ENCODE data around the gene PTGR3. TPM values are rescaled to one million over a fixed set of nuclear protein-coding genes. Genes with fewer than 3 reads are reported as not detected.

Gene PTGR3
- total and polyA plus RNA-seq, 4 donors, result 6.8 to 18.7 (median 11.4) TPM

- DNase-seq (ENCODE audit: low spot score), result no peak
- H3K9me3 ChIP-seq (ENCODE audit: control insufficient read depth in 4 of 4, low read length in 3 of 4), result no peaks in the 10 kb centered on the region
- H3K4me3 ChIP-seq (ENCODE audit: low read depth in 1 of 3, low read length in 3 of 3), result no peak overlapping the region
- TF ChIP-seq HNF4G (IDR thresholded peaks at IDR 0.05) (no peak), RXRA (IDR thresholded peaks at IDR 0.05) (no peak), FOXA1 (IDR thresholded peaks at IDR 0.05) (no peak), TAF1 (conservative IDR thresholded peaks at IDR 0.05) (no peak), YY1 (IDR thresholded peaks at IDR 0.05) (no peak), ATF3 (IDR thresholded peaks at IDR 0.05) (no peak), EGR1 (IDR thresholded peaks at IDR 0.05; ENCODE audit: low read depth in 2 of 2) (no peak), JUND (IDR thresholded peaks at IDR 0.05) (no peak), CTCF (IDR thresholded peaks at IDR 0.05; ENCODE audit: low read depth, low read length, missing input control) (no peak)
- no peaks in the 10 kb centered on the region for H3K27me3 ChIP-seq (ENCODE audit: control insufficient read depth in 4 of 4, insufficient read depth in 4 of 4, low read length in 3 of 4)
- peaks cover 0 to 4% (median 2%) of the 10 kb centered on the region in 4 donors for H3K4me1 ChIP-seq (ENCODE audit: control insufficient read depth in 4 of 4, insufficient read depth in 4 of 4, low read length in 3 of 4)
- no peak overlapping the region for H3K27ac ChIP-seq (ENCODE audit: low read depth in 1 of 2, low read length in 2 of 2)
- no peaks in the 10 kb centered on the region for H3K36me3 ChIP-seq (ENCODE audit: control insufficient read depth in 4 of 4, insufficient read depth in 3 of 4, low read depth in 1 of 4, low read length in 3 of 4)
- H3K9ac ChIP-seq (ENCODE audit: low read depth in 1 of 2, low read length in 2 of 2), result no peak overlapping the region
- 81% methylated on average over 13 of the region's 13 CpGs for WGBS
Observed at GRCh38 chr18:75235896-75236295, 27.0 kb upstream of the PTGR3 start.

- Histone ChIP-seq H3K4me3 (ENCODE audit: low read depth in 1 of 3, low read length in 3 of 3) (no peak overlapping the region), H3K9ac (ENCODE audit: low read depth in 1 of 2, low read length in 2 of 2) (no peak overlapping the region), H3K27me3 (ENCODE audit: control insufficient read depth in 4 of 4, insufficient read depth in 4 of 4, low read length in 3 of 4) (no peaks in the 10 kb centered on the region), H3K9me3 (ENCODE audit: control insufficient read depth in 4 of 4, low read length in 3 of 4) (no peaks in the 10 kb centered on the region), H3K27ac (ENCODE audit: low read depth in 1 of 2, low read length in 2 of 2) (no peak overlapping the region), H3K4me1 (ENCODE audit: control insufficient read depth in 4 of 4, insufficient read depth in 4 of 4, low read length in 3 of 4) (peaks cover 0 to 5% (median 2%) of the 10 kb centered on the region in 4 donors), H3K36me3 (ENCODE audit: control insufficient read depth in 4 of 4, insufficient read depth in 3 of 4, low read depth in 1 of 4, low read length in 3 of 4) (no peaks in the 10 kb centered on the region)
- 95% methylated on average over 12 of the region's 12 CpGs for WGBS
- TF ChIP-seq FOXA1 (IDR thresholded peaks at IDR 0.05) (no peak), ZBTB33 (IDR thresholded peaks at IDR 0.05) (no peak), NR2F2 (IDR thresholded peaks at IDR 0.05) (no peak), SP1 (IDR thresholded peaks at IDR 0.05) (no peak), YY1 (IDR thresholded peaks at IDR 0.05) (no peak), FOXA2 (IDR thresholded peaks at IDR 0.05) (no peak), RAD21 (IDR thresholded peaks at IDR 0.05) (no peak), RXRA (IDR thresholded peaks at IDR 0.05) (no peak), HNF4A (conservative IDR thresholded peaks at IDR 0.05) (no peak), REST (IDR thresholded peaks at IDR 0.05) (no peak), ATF3 (IDR thresholded peaks at IDR 0.05) (no peak), TAF1 (conservative IDR thresholded peaks at IDR 0.05) (no peak), JUND (IDR thresholded peaks at IDR 0.05) (no peak), HNF4G (IDR thresholded peaks at IDR 0.05) (no peak)
- DNase-seq (ENCODE audit: low spot score), result no peak
Observed at GRCh38 chr18:75234901-75235300, 26.0 kb upstream of the PTGR3 start.
